ENCODE results near the gene MAP2K1.
A peak's percentile ranks its signal among the peaks of the same experiment; 100 is the strongest.

Gene MAP2K1

GRCh38 chr15:66399276-66399675, 12.6 kb downstream of the MAP2K1 start:
- DNase-seq (ENCODE audit: low read depth): no peak
- no peak overlapping the region for H3K4me3 ChIP-seq (ENCODE audit: low read depth, low read length)
- TF ChIP-seq CTCF (IDR thresholded peaks at IDR 0.05; ENCODE audit: low read depth, low read length, missing control alignments): no peak

GRCh38 chr15:66400351-66400774, 13.7 kb downstream of the MAP2K1 start:
- no peak overlapping the region for H3K4me3 ChIP-seq (ENCODE audit: low read depth, low read length)
- no peak for TF ChIP-seq CTCF (IDR thresholded peaks at IDR 0.05; ENCODE audit: low read depth, low read length, missing control alignments)
- no peak for DNase-seq (ENCODE audit: low read depth)

GRCh38 chr15:66401130-66402021, 14.7 kb downstream of the MAP2K1 start:
- H3K4me3 ChIP-seq (ENCODE audit: low read depth, low read length): peak overlapping the region; percentile 15
- DNase-seq (ENCODE audit: low read depth): no peak
- TF ChIP-seq CTCF (IDR thresholded peaks at IDR 0.05; ENCODE audit: low read depth, low read length, missing control alignments): peak; percentile 30

- no peak for DNase-seq (ENCODE audit: low read depth)
- no peak overlapping the region for H3K4me3 ChIP-seq (ENCODE audit: low read depth, low read length)
- TF ChIP-seq CTCF (IDR thresholded peaks at IDR 0.05; ENCODE audit: low read depth, low read length, missing control alignments): no peak
These were observed 16.1 kb downstream of the MAP2K1 start for GRCh38 chr15:66402761-66403284.

GRCh38 chr15:66403323-66403722, 16.6 kb downstream of the MAP2K1 start:
- no peak for TF ChIP-seq CTCF (IDR thresholded peaks at IDR 0.05; ENCODE audit: low read depth, low read length, missing control alignments)
- DNase-seq (ENCODE audit: low read depth): no peak
- H3K4me3 ChIP-seq (ENCODE audit: low read depth, low read length): no peak overlapping the region

- TF ChIP-seq CTCF (IDR thresholded peaks at IDR 0.05; ENCODE audit: low read depth, low read length, missing control alignments): no peak
- no peak for DNase-seq (ENCODE audit: low read depth)
- H3K4me3 ChIP-seq (ENCODE audit: low read depth, low read length): no peak overlapping the region
These were observed 17.4 kb downstream of the MAP2K1 start for GRCh38 chr15:66404122-66404521.
